Glutamatergic neuron (in vitro differentiated cells): ENCODE results near the gene MLPH. TPM values are rescaled to one million over a fixed set of nuclear protein-coding genes. Genes with fewer than 3 reads are reported as not detected.

ENCODE experiments used
- DNase-seq: peaks from one replicate; pipeline ENCODE4 v3.0.0; 2022
- H3K27ac Mint-ChIP-seq: one replicate; pipeline ENCODE4 v1.8.0; 2020; ENCODE audit warnings: mild to moderate bottlenecking, mixed read lengths, inconsistent platforms; ENCODE audit not compliant: unreplicated experiment
- H3K27me3 Mint-ChIP-seq: one replicate; pipeline ENCODE4 v1.8.0; 2020; ENCODE audit warnings: mild to moderate bottlenecking, moderate library complexity, mixed read lengths, inconsistent platforms; ENCODE audit not compliant: unreplicated experiment
- H3K36me3 Mint-ChIP-seq: one replicate; pipeline ENCODE4 v1.8.0; 2020; ENCODE audit warnings: mild to moderate bottlenecking, mixed read lengths, inconsistent platforms; ENCODE audit not compliant: unreplicated experiment
- H3K4me1 Mint-ChIP-seq: one replicate; pipeline ENCODE4 v1.8.0; 2020; ENCODE audit warnings: mild to moderate bottlenecking, low read depth, mixed read lengths, inconsistent platforms; ENCODE audit not compliant: unreplicated experiment
- H3K4me3 Mint-ChIP-seq: one replicate; pipeline ENCODE4 v1.8.0; 2020; ENCODE audit warnings: mild to moderate bottlenecking, mixed read lengths, inconsistent platforms; ENCODE audit not compliant: unreplicated experiment
- H3K9me3 Mint-ChIP-seq: one replicate; pipeline ENCODE4 v1.8.0; 2020; ENCODE audit warnings: mild to moderate bottlenecking, moderate library complexity, mixed read lengths, inconsistent platforms; ENCODE audit not compliant: unreplicated experiment
- CTCF ChIP-seq: fragments of 200-600 bp; sonication (generic); IDR thresholded peaks from one replicate; pipeline ENCODE4 v1.5.0; 2021; ENCODE audit not compliant: partially characterized antibody, unreplicated experiment
- total RNA-seq: library from RNA; stranded (reverse); fragmentation: NEBNext Ultra II Directional; extraction: Animal tissue kit (Norgen Biotek cat#: 25700); gene quantifications from one replicate; pipeline ENCODE4 v1.2.1, GENCODE V29; 2021; ENCODE audit not compliant: unreplicated experiment

Gene MLPH
- total RNA-seq, 1 donor from 2014 or later: 4.3 TPM

GRCh38 chr2:237549643-237550415 lies 62.8 kb downstream of the MLPH start:
- H3K4me1 Mint-ChIP-seq: peaks cover 2% of the 10 kb centered on the region
- TF ChIP-seq CTCF: no peak
- no peak overlapping the region for H3K27ac Mint-ChIP-seq
- H3K27me3 Mint-ChIP-seq: peaks cover 2% of the 10 kb centered on the region
- H3K36me3 Mint-ChIP-seq: peaks cover 8% of the 10 kb centered on the region
- H3K4me3 Mint-ChIP-seq: no peak overlapping the region
- no peak for DNase-seq
- peaks cover 2% of the 10 kb centered on the region for H3K9me3 Mint-ChIP-seq

- H3K36me3 Mint-ChIP-seq: peaks cover 8% of the 10 kb centered on the region
- H3K27ac Mint-ChIP-seq: no peak overlapping the region
- TF ChIP-seq CTCF: no peak
- no peak for DNase-seq
- no peak overlapping the region for H3K4me3 Mint-ChIP-seq
- H3K4me1 Mint-ChIP-seq: no peaks in the 10 kb centered on the region
- peaks cover 2% of the 10 kb centered on the region for H3K27me3 Mint-ChIP-seq
- H3K9me3 Mint-ChIP-seq: peaks cover 2% of the 10 kb centered on the region
Observed at GRCh38 chr2:237551071-237551574, 64.1 kb downstream of the MLPH start.

- Mint-ChIP-seq H3K4me1 (no peaks in the 10 kb centered on the region), H3K4me3 (no peak overlapping the region), H3K9me3 (peaks cover 2% of the 10 kb centered on the region), H3K36me3 (peaks cover 8% of the 10 kb centered on the region), H3K27ac (no peak overlapping the region), H3K27me3 (no peaks in the 10 kb centered on the region)
- DNase-seq: no peak
- no peak for TF ChIP-seq CTCF
Observed at GRCh38 chr2:237552908-237553307, 65.9 kb downstream of the MLPH start.

DNA sequence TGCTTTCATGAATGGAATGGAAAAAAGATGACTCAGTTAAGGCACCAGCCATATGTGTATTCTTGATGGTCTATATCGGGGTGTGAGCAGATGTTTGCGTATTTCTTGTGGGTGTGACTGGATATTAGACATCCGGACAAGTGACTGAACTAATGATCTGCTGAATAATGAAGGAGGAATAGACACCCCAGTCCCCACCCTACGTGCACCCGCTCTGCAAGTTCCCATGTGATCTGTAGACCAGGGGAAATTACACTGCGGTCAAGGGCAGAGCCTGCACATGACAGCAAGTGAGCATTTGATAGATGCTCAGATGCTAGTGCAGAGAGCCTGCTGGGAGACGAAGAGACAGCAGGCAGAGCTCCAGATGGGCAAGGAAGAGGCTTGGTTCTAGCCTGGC lies 66.9 kb downstream of the MLPH start:
- Mint-ChIP-seq H3K36me3 (peaks cover 8% of the 10 kb centered on the region), H3K4me3 (no peak overlapping the region)

More for the DNA sequence above, 66.9 kb downstream of the MLPH start:
- H3K27me3 Mint-ChIP-seq: no peaks in the 10 kb centered on the region
- TF ChIP-seq CTCF: no peak
- H3K9me3 Mint-ChIP-seq: peaks cover 2% of the 10 kb centered on the region
- H3K27ac Mint-ChIP-seq: no peak overlapping the region
- peaks cover 2% of the 10 kb centered on the region for H3K4me1 Mint-ChIP-seq
- no peak for DNase-seq
